HG03064 (cell line): ENCODE results near the gene LRP6.
"Not testable (repeated sequence)": the region's sequence is repeated elsewhere in the genome, so short reads cannot be mapped to it uniquely, and the experiment has no call there.

Source experiments
- ATAC-seq: cut with Tn5 transposase; IDR thresholded peaks from one replicate; pipeline ENCODE4 v1.9.1; 2021; ENCODE audit warnings: low read depth; ENCODE audit not compliant: unreplicated experiment

Gene LRP6

DNA sequence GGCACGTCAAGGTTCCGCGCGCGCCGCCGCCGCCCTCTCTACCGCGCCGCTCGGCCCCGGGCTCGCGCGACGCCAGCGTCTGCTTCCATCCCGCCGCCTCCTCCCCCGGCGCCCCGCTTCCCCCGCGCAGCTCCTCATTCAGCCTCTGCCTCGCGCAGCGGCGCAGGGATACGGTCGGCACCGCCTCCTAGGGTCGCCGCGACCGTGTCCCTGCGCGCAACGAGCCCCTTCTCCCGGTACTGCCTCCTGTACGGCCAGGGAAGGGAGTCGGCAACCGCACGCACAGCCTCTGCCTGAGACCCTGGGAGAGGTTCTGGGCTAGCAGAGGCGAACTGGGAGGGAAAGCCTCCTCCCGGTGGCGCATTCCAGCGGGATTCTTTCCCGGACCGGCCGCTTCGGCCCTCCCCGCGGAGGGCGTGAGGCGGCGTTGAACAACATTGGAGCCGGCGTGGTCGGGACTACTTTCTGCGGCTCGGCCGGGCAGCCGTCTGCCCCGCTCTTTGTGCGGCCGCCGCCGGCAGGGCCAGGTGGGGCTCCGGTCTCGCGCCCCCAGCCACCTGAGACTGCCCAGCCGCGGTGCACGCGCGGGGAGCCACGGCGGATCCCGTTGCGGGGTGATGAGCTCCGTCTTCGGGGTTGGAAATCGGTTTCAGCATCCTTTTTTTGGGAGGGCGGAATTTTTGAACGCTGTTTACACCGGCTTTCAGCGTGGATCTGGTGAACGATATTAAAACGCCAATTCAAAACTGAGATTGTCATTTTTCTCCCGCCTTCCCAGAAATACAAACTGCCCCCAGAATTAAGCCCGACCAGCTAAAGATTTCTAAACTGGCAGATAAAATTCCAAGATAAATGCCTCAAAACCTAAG lies at the start of gene LRP6:
Gene LRP6 (minus strand): TSS at position 172 of the 869 bp plus-strand sequence. CDS start 309 bp downstream, outside the sequence.
- ATAC-seq: peak; percentile 92

DNA sequence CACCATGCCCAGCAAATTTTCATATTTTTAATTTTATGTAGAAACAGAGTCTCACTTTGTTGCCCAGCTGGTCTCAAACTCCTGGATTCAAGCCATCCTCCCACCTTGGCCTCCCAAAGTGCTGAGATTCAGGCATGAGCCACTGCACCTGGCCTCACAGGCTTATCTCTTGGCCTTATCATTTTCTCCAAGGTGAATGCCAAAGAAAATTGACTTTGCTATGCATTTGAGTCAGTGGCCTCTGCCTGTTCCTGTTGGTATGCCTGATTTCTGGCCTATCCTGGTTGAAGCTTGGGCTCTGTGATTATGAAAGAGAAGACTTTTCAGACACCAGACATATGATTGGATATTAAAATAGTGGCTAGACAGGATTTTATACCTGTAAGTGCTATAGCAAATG lies 49.0 kb upstream of the LRP6 start:
- ATAC-seq: no peak

DNA sequence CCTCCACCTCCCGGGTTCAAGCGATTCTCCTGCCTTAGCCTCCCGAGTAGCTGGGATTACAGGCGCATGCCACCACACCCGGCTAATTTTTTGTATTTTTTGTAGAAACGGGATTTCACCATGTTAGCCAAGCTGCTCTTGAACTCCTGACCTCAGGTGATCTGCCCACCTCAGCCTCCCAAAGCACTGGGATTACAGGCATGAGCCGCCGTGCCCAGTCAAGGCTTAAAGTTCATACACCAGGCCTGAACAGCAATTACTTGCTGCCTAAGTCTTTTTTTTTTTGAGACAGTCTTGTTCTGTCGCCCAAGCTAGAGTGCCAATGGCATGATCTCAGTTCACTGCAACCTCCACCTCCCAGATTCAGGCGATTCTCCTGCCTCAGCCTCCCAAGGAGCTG lies 43.9 kb upstream of the LRP6 start:
- not testable (repeated sequence) for ATAC-seq

DNA sequence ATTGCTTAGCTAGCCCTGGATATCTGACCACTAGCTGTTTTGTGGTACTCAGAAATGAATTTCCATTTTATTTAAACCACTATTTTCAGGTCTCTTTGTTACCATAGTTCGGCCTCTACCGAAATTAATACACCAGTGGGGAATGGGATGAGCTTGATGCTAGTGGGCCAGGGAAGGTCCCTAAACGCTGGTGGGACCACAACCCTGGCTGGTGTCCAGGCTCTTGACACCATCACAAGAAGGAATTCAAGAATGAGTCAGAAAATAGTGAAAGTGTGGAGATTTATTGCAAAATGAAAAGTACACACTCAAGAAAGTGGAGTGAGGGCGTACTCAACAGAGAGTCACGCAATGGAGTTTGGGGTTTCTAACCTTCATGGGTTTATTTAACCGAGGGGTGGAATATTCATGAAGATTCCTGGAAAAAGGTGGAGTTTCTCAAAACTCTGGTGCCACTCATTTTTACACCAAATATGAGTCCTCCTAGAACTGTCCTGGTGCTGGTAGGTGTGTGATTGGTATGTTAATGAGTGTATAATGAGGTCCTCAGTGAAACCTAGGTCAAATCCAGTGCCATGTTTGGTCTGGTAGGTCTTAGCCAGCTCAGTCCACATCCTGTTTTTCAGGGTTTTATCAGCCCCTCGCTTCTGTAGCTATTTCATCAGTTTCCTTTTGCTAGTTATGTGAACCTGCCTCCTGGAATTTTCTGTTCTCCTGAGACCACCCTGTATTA lies 38.9 kb upstream of the LRP6 start:
- no peak for ATAC-seq

DNA sequence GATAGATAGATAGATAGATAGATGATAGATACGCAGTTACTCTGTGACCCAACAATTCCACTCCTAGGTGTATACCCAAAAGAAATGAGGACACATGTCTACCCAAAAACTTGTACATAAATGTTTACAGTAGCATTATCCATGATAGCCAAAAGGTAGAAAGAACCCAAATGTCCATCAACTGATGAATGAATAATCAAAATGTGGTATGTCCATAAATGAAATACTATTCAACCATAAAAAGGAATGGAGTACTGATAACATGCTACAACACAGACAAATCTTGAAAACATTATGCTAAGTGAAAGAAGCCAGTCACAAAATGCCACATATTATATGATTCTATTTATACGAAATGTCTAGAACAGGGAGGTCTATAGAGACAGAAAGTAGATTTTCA lies 36.1 kb upstream of the LRP6 start:
- ATAC-seq: no peak

DNA sequence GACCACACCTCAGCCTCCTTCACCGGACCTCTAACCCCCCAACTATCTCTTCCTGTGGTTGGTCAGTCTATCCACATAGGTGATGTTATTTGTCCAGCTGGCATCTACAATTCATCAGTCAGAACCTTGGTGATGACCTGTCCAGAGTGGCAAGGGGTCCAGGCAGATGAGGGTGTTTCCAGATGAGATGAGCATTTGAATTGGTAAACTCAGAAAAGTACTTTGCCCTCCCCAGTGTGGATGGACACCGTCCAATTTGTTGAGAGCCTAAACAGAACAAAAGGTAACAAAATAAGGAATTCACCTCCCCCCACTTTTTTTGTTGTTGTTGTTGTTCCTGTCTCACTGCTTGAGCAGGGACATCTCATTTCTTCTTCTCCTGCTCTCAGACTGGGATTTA lies 34.3 kb upstream of the LRP6 start:
- no peak for ATAC-seq

DNA sequence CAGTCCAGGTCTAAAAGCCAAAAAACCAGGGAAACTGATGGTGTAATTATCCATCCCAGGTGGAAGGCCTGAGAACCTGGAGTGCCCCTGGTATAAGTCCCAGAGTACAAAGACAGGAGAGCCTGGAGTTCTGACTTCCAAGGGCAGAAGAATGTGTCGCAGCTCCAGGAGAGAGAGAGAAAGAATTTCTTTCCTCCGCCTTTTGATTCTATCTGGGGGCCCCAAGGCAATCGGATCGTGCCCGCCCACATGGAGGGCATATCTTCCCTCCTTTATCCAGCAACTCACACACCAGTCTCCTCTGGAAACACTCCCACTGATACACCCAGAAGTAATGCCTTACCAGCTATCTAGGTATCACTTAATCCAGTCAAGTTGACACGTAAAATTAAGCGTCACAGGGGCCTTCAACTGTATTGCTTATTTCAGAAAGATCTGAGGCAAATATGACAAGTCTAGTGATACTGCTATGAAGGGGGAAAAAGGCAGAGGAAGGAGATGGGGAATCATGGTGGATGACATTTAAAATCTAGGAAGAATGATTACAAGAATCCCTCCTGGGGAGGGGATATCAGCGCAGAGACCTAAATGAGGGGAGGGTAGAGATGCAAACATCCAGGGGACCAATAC lies 30.5 kb upstream of the LRP6 start:
- no peak for ATAC-seq

DNA sequence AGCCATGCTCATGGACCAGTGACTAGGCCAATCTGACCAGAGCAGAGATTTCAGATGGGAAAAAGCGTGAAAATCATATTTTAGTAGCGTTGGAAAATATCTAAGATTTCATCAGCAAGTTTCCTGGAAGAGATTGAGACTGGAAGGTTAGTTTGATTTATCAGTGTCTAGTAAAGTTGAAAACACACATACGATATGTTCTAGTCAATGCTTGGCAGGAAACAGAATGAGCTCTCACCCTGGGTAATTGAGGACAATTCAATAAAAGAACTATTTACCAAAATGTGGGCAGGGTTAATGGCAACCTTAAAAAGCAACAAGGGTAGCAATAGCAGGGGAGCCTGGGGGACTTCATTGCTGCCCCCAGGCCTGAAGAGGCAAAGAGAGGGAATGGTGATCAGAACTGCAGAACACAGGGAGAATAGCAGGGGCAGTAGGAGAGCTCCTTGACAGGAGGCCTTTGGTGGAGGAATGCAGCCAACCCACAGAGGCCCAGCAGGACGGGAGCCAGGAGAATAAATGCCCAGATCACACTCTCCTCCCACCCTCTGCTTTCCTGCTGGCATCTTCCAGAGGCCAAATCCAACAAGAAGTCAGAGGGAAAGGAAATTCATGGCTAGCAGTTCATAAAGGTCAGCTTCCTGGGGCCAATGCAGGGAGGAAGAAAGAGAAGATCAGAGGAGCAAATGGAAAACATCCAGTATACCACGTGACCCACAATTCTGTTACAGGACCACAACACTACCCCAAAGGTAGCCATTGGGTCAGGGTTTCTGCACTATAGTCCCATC lies 27.6 kb upstream of the LRP6 start:
- ATAC-seq: no peak

DNA sequence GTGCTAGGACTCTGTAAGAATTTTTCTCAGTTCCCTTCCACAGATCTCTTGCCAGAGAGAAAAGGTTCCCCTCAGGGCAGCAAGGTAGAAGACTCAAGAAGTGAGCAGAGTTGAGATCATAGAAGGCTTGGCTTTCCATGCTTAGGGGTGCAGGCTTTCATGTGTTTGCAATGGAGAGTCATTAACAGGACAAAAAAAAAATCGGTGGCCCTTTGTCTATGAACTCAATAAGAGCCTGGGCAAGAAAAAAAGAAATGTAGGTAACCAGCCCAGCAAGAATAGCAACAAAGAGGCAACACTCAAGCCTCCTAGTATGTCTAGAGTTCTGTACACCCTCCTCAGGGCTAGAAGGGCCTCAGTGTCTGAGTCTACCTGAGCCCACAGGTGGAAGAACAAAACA lies 23.4 kb upstream of the LRP6 start:
- no peak for ATAC-seq

DNA sequence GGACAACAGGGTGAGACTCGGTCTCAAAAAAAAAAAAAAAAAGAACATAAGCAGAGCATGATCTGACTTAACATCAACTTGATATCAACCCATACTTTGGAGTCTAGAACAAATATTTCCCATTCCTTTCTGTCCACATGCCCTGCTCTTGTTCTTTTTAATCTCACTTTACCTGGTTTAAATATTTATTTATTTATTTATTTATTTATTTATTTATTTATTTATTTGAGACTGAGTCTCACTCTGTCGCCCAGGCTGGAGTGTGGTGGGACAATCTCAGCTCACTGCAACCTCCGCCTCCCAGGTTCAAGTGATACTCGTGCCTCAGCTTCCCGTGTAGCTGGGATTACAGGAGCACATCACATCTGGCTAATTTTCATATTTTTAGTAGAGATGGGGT lies 19.6 kb upstream of the LRP6 start:
- ATAC-seq: no peak

DNA sequence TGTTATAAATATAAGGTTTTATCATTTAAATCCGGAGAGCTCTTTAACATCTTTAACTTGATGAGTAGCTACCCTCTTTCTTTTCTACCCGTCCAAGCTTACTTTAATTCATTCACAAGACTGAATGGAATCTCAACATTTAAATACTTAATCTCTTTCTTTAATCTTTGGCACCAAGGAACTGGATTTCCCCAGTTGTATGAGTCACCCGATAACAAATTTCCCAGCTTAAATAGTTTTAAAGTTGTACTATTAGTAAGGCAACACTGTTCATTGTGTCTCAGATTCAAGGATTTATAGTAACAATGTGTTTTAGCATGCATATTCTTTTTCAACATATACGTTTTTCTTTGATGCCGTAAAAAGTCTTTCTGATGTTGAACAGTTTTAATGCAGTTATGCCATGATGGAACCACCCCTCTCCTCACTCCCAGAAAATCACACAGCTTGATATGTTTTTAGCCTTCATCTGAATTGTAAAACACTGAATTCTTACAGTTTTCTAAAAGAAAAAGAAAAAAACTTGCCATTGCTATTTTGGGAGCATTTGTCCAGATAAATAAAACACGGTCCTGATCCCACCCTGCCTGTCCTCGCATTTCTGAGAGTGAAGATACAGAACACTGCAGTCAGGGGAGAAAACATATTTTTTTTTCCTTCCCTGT lies 16.0 kb upstream of the LRP6 start:
- no peak for ATAC-seq

DNA sequence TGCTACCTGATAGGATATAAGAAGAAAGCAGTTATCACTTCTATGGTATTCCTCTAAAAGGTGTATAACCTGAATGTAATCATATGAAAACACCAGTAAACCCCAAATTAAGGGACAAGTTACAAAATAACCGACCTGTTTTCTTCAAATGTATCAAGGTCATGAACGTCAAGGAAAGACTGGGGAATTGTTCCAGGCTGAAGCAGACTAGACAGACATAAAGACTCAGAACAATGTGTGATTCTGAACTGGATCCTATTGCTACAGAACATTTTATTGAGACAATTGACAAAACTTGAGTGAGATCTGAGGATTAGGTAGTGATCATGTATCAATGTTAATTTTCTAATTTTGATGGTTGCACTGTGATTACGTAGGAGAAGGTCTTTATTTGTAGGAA lies 15.4 kb upstream of the LRP6 start:
- no peak for ATAC-seq

DNA sequence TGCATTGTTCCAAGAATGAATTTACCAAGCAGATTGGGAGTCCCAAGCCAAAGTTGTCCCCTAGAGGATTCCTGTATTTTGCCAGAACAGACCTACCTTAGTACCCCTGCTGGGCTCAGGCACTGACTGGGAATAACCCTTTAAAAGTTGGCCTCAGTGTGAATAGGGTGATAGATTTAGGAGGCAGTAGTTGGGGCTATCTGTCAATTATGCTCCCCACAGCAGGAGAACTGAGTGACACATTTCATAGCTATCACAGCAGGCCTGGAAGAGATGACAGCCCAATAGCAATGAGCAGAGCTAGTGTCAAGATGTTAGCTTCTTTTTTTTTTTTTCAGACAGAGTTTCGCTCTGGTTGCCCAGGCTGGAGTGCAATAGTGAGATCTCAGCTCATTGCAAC lies 14.3 kb upstream of the LRP6 start:
- ATAC-seq: no peak

DNA sequence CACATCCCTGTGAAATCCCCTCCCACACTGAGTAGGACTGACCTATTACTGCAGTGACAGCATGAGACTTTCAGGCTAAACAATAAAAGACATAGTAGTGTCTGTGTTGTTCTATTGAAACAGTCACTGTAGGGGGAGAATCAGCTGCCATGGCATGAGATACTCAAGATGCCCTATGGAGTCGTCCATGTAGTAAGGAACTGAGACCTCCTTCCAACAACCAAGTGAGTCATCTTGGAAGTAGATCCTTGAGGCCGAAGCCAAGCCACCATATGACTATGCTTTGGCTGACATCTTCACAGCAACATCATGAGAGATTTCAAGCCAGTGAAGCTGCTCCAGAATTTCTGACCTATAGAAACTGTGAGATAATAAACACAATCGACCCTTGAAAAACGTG lies 12.1 kb upstream of the LRP6 start:
- ATAC-seq: no peak

DNA sequence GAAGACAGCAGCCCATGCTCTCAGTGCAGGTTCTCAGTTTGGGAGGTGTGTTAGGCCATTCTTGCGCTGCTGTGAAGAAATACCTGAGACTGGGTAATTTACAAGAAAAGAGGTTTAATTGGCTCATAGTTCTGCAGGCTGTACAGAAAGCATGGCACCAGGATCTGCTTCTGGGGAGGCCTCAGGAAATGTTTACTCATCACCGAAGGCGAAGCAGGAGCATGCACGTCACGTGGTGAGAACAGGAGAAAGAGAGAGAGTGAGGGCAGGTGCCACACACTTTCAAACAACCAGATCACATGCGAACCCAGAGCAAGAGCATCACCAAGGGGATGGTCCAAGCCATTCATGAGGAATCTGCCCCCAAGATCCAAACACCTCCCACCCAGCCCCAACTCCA lies 9.0 kb upstream of the LRP6 start:
- no peak for ATAC-seq

DNA sequence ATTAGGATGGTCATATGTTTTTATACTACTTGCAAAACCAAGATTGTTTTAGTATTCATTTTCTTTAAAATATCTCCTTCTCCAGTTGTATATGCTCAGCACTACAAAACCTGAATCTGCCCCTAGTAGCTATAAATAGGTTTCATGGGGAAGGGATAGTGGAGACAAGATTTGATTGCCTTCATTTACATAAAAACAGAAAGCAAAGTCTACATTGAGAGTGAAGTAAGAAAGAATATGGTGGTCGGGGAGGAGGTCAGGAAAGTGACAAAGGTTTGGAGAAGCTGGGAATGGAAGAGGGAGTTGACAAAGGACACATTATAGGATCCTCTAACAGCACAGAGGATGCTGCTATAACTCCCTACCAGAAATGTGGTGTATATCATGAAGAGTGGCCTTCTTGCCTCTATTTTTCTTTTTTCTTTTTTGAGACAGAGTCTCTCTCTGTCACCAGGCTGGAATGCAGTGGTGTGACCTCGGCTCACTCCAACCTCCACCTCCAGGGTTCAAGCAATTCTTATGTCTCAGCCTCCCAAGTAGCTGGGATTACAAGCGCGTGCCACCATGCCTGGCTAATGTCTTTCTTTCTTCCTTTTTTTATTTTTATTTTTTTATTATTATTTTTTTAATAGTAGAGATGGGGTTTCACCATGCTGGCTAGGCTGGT lies 6.6 kb upstream of the LRP6 start:
- ATAC-seq: no peak

DNA sequence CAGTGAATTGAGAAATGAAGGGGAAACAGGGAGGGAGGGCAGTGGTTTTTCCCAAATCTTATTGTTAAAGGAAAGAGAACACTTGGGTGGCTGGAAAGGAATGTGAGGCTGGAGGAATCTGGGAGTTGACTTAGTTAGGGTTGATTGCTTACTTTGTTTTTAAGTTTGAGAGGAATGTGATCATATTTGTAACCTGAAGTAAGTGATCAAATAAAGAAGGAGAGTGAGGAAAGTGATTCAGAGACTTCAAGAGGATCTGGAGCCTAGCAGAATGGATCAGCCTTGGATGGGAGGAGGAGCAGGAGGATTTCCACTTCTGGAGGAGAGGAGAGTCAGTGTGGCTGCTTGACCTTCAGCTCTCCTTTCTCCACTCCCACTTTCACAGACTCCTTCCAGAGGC lies 6.0 kb upstream of the LRP6 start:
- no peak for ATAC-seq

DNA sequence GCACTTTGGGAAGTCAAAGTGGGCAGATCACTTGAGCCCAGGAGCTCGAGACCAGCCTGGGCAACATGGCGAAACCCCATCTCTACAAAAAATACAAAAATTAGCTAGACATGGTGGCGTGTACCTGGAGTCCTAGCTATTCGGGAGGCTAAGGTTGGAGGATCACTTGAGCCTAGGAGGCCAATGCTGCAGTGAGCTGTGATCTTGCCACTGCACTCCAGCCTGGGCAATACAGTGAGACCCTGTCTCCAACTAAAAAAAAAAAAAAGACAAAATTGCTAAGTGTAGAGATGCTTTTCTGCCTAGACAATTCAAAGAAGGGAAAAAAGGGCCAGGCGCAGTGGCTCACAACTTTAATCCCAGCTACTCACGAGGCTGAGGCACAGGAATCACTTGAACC lies 3.4 kb upstream of the LRP6 start:
- ATAC-seq: no peak

DNA sequence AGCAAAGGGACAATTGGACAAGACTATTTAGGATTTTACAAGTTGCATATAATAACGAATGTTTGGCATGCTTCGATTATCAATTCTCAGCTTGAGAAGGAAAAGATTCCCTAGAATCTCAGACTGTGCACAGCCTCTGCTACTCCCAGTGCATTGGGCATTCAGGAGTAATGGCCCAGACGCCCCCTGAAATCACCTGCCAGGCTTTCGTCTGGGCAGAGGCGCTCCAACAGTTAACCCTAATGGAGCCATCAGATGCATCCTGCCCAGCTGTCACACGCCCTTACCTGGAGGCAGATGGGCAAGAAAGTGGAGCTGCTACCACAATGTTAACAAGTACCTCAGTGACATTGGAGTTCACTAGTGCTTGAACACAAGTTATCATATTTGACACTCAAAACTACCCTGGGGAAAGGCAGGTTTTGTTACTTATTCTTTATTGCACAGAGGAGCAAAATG lies 927 bp upstream of the LRP6 start:
- no peak for ATAC-seq
